COLO668 (cell line): Measurements from ENCODE around the gene SH3RF3.

Experiments used
- DNase-seq: peaks from one replicate; lab custom pipeline; 2025; ENCODE audit not compliant: unreplicated experiment; lab: John Stamatoyannopoulos, UW

SH3RF3 gene

GRCh38 chr2:109231996-109232705 is 103.1 kb downstream of the SH3RF3 start:
- no peak for DNase-seq

- no peak for DNase-seq
Measured at GRCh38 chr2:109232909-109233308, 103.9 kb downstream of the SH3RF3 start.

GRCh38 chr2:109233643-109234042 is 104.6 kb downstream of the SH3RF3 start:
- DNase-seq = no peak

- no peak for DNase-seq
Measured at GRCh38 chr2:109234355-109234754, 105.3 kb downstream of the SH3RF3 start.

- no peak for DNase-seq
Measured at GRCh38 chr2:109236147-109236546, 107.1 kb downstream of the SH3RF3 start.

- DNase-seq = no peak
Measured at GRCh38 chr2:109237792-109238191, 108.8 kb downstream of the SH3RF3 start.

GRCh38 chr2:109238580-109238979 is 109.6 kb downstream of the SH3RF3 start:
- DNase-seq = no peak

GRCh38 chr2:109239720-109240119 is 110.7 kb downstream of the SH3RF3 start:
- DNase-seq = no peak

- no peak for DNase-seq
Measured at GRCh38 chr2:109242210-109242653, 113.2 kb downstream of the SH3RF3 start.

GRCh38 chr2:109242654-109243331 is 113.8 kb downstream of the SH3RF3 start:
- no peak for DNase-seq

GRCh38 chr2:109243526-109244303 is 114.7 kb downstream of the SH3RF3 start:
- no peak for DNase-seq

- no peak for DNase-seq
Measured at GRCh38 chr2:109244304-109244582, 115.2 kb downstream of the SH3RF3 start.

- DNase-seq = no peak
Measured at GRCh38 chr2:109244750-109245382, 115.9 kb downstream of the SH3RF3 start.

GRCh38 chr2:109246176-109246575 is 117.2 kb downstream of the SH3RF3 start:
- DNase-seq = no peak

GRCh38 chr2:109246616-109247015 is 117.6 kb downstream of the SH3RF3 start:
- no peak for DNase-seq

GRCh38 chr2:109247340-109247739 is 118.3 kb downstream of the SH3RF3 start:
- DNase-seq = no peak

GRCh38 chr2:109247812-109248211 is 118.8 kb downstream of the SH3RF3 start:
- DNase-seq = no peak

GRCh38 chr2:109248590-109248989 is 119.6 kb downstream of the SH3RF3 start:
- no peak for DNase-seq

GRCh38 chr2:109253217-109253616 is 124.2 kb downstream of the SH3RF3 start:
- no peak for DNase-seq

GRCh38 chr2:109254174-109254904 is 125.3 kb downstream of the SH3RF3 start:
- DNase-seq = no peak

GRCh38 chr2:109255654-109256053 is 126.6 kb downstream of the SH3RF3 start:
- no peak for DNase-seq
